ENCODE data around the gene CLRN1.
"Not testable (repeated sequence)": the region's sequence is repeated elsewhere in the genome, so short reads cannot be mapped to it uniquely, and the experiment has no call there.

Gene CLRN1

DNA sequence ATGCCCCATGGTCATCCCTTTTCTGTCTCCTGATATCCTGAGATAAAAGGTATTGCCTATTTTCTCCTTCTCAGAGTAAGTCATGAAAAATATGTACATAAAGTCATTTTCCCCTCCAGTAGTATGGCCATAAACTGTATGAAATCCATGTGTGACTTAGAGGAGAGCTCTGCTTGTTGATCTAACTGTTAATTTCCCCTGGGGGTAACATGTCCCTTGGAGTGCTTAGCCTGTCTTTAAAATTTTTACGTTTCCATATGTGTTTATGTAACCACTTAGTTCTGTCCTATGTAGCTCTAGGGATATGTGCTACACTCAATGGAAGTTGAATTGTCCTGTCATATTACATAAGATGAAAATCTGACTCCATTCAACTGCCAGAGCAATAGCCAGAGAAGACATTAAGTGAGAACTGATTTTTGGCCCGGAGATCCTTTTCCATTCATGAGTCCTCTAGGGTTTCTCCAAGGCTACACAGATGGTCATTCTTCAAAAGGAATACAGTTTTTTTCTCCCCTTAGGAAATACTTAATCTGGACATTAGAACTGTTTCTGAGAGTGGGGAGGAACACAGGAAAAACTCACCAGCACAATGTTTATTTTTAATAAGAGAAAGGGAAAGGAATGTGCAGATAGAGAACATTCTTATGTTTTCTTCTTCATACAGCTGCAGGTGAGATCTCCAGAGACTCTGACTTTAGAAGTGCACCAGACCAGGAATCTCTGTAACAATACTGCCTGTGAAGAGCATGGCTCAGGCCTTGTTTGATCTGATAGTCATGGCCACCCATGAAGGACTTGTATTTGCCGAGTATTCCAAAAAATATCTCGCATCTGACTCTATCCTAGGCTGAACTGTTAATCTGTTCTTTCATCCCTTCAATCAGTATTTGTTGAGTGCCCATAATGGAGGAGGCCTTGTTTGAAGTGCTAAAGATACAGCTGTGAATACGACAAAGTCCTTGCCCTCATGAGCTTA is 29.8 kb upstream of the CLRN1 start:
- DNase-seq (ENCODE audit: low read depth), result no peak
- TF ChIP-seq CTCF (IDR thresholded peaks at IDR 0.05; ENCODE audit: insufficient read depth, low read depth, low read length, missing control alignments), result no peak
- no peak overlapping the region for H3K4me3 ChIP-seq (ENCODE audit: low read depth, low read length)

DNA sequence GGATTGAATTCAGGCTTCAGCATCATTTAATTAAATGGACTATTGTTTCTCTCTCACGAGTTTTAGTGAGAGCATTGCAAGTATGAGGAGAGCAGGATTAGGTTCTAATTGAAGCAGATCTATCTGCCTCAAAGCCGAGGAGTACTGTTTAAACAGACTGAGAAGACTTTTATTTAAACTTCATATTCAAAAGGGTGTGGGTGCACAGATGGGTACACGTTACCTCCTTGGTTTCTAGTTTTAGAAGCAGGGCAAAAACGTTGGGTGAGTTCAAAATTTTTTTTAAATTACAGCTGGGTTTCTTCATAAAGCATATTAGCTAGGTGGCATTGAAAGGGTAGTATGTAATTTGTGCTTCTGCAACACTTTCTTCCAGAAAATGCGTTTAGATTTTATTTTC is 26.5 kb upstream of the CLRN1 start:
- no peak for TF ChIP-seq CTCF (IDR thresholded peaks at IDR 0.05; ENCODE audit: insufficient read depth, low read depth, low read length, missing control alignments)
- no peak overlapping the region for H3K4me3 ChIP-seq (ENCODE audit: low read depth, low read length)
- DNase-seq (ENCODE audit: low read depth), result no peak

DNA sequence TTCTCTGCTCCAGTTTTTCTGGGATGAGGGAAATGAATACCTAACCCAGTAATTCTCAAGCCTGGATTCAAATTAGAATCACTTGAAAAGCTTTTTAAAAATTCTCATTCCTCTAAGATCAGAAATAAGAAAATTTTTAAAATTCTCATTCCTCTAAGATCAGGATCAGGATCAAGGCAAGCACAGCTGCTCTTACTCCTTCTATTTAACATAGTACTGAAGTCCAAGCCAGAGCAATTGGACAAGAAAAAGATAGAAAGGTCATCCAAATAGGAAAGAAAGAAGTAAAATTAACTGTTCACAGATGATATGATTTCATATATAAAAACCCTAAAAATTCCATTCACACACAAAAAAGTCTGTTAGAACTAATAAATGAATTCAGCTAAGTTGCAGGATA is 24.2 kb upstream of the CLRN1 start:
- DNase-seq (ENCODE audit: low read depth), result no peak
- H3K4me3 ChIP-seq (ENCODE audit: low read depth, low read length), result no peak overlapping the region
- no peak for TF ChIP-seq CTCF (IDR thresholded peaks at IDR 0.05; ENCODE audit: insufficient read depth, low read depth, low read length, missing control alignments)

DNA sequence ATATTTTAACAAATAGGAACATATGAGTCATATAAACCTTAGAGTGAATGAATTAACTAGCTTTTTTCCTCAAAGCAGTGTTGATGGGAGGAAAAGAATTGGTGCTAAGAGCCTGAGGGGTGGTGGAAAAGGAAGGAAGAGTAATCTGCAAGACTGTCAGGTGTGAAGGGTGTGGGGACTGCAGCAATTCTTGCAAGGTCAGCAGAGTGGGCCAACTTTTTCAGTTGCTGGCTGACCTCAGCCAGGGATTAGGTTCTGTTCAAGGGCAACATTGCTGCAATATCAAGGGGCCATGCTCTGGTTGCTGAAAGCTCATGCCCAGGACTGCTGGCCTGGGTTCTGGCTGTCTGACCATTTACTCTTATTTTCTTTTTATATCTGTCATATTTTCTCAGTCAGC is 23.0 kb upstream of the CLRN1 start:
- no peak for TF ChIP-seq CTCF (IDR thresholded peaks at IDR 0.05; ENCODE audit: insufficient read depth, low read depth, low read length, missing control alignments)
- no peak overlapping the region for H3K4me3 ChIP-seq (ENCODE audit: low read depth, low read length)
- DNase-seq (ENCODE audit: low read depth), result no peak

- no peak for TF ChIP-seq CTCF (IDR thresholded peaks at IDR 0.05; ENCODE audit: insufficient read depth, low read depth, low read length, missing control alignments)
- no peak for DNase-seq (ENCODE audit: low read depth)
- no peak overlapping the region for H3K4me3 ChIP-seq (ENCODE audit: low read depth, low read length)
These were observed 16.7 kb upstream of the CLRN1 start for GRCh38 chr3:150989208-150989607.

DNA sequence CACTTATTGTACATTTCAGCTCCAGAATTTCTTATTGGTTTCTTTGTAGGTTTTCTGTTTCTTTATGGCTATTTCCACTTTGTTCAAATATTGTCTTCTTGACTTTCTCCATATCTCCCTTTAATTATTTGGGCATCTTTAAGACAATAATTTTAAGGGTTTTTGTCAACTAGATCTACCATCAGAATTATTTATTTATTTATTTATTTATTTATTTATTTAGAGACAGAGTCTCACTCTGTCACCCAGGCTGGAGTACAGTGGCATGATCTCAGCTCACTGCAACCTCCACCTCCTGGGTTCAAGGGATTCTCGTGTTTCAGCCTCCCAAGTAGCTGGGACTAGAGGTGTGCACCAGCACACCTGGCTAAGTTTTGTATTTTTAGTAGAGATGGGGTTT is 15.9 kb upstream of the CLRN1 start:
- DNase-seq (ENCODE audit: low read depth); H3K4me3 ChIP-seq (ENCODE audit: low read depth, low read length): not testable (repeated sequence)

- no peak for TF ChIP-seq CTCF (IDR thresholded peaks at IDR 0.05; ENCODE audit: insufficient read depth, low read depth, low read length, missing control alignments)
- no peak for DNase-seq (ENCODE audit: low read depth)
These were observed 13.2 kb upstream of the CLRN1 start for GRCh38 chr3:150985711-150986110.

More at GRCh38 chr3:150985711-150986110, 13.2 kb upstream of the CLRN1 start:
- H3K4me3 ChIP-seq (ENCODE audit: low read depth, low read length), result no peak overlapping the region
